Ishikawa (cell line): ENCODE data around the gene MATR3.

Experiments used
- CEBPB ChIP-seq: IDR thresholded peaks from 2 replicates; pipeline ENCODE4 v1.6.1; 2012
- CREB1 ChIP-seq: IDR thresholded peaks from 2 replicates; pipeline ENCODE4 v1.6.1; 2012; ENCODE audit warnings: low read depth
- EGR1 ChIP-seq: IDR thresholded peaks from 2 replicates; pipeline ENCODE4 v1.6.1; 2012
- EP300 ChIP-seq: IDR thresholded peaks from 2 replicates; pipeline ENCODE4 v1.6.1; 2012; ENCODE audit warnings: borderline replicate concordance
- FOXM1 ChIP-seq: IDR thresholded peaks from 2 replicates; pipeline ENCODE4 v1.6.1; 2012; ENCODE audit warnings: low read depth, borderline replicate concordance
- NFIC ChIP-seq: IDR thresholded peaks from 2 replicates; pipeline ENCODE4 v1.6.1; 2012
- RAD21 ChIP-seq: IDR thresholded peaks from 2 replicates; pipeline ENCODE4 v1.6.1; 2012; ENCODE audit warnings: low read depth
- TAF1 ChIP-seq: IDR thresholded peaks from 2 replicates; pipeline ENCODE4 v1.6.1; 2012; ENCODE audit warnings: low read depth, mild to moderate bottlenecking
- TCF12 ChIP-seq: IDR thresholded peaks from 2 replicates; pipeline ENCODE4 v1.6.1; 2012; ENCODE audit warnings: low read depth
- TEAD4 ChIP-seq: IDR thresholded peaks from 2 replicates; pipeline ENCODE4 v1.6.1; 2012
- YY1 ChIP-seq: IDR thresholded peaks from 2 replicates; pipeline ENCODE4 v1.6.1; 2012; ENCODE audit warnings: low read depth
- ZBTB7A ChIP-seq: IDR thresholded peaks from 2 replicates; pipeline ENCODE4 v1.6.1; 2012; ENCODE audit warnings: low read depth
- TF ChIP-seq, protein P1 (sequence below): IDR thresholded peaks from 2 replicates; pipeline ENCODE4 v1.6.1; 2012
- TF ChIP-seq, protein P2 (sequence below): IDR thresholded peaks from 2 replicates; pipeline ENCODE4 v1.6.1; 2012
- TF ChIP-seq, protein P3 (sequence below): IDR thresholded peaks from 2 replicates; pipeline ENCODE4 v1.6.1; 2012; ENCODE audit warnings: low read depth, mild to moderate bottlenecking

MATR3 gene

DNA sequence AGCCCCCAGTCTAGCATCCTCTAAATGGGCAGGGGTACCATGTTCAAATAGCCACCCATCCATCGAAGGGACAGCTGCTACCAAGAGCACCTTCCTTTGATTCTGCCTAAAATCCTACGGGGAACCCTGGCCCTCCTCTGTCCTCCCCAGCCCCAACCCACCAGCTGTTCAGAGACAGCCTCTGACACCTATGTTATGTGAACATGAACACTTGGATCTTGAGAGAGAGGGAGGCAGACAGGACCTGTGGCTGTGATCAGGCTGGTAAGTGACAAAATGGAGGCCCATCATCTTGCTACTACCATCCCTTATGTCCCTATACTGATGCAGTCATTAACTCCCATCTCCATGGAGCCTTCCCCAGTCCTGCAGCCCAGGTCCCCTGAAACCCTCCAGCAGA, 81.4 kb downstream of the MATR3 start:
- TF ChIP-seq, protein P1, sequence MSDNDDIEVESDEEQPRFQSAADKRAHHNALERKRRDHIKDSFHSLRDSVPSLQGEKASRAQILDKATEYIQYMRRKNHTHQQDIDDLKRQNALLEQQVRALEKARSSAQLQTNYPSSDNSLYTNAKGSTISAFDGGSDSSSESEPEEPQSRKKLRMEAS = no peak
- TF ChIP-seq EGR1 = no peak
- TF ChIP-seq ZBTB7A = no peak
- TF ChIP-seq, protein P2, sequence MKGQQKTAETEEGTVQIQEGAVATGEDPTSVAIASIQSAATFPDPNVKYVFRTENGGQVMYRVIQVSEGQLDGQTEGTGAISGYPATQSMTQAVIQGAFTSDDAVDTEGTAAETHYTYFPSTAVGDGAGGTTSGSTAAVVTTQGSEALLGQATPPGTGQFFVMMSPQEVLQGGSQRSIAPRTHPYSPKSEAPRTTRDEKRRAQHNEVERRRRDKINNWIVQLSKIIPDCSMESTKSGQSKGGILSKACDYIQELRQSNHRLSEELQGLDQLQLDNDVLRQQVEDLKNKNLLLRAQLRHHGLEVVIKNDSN = no peak
- TF ChIP-seq, protein P3, sequence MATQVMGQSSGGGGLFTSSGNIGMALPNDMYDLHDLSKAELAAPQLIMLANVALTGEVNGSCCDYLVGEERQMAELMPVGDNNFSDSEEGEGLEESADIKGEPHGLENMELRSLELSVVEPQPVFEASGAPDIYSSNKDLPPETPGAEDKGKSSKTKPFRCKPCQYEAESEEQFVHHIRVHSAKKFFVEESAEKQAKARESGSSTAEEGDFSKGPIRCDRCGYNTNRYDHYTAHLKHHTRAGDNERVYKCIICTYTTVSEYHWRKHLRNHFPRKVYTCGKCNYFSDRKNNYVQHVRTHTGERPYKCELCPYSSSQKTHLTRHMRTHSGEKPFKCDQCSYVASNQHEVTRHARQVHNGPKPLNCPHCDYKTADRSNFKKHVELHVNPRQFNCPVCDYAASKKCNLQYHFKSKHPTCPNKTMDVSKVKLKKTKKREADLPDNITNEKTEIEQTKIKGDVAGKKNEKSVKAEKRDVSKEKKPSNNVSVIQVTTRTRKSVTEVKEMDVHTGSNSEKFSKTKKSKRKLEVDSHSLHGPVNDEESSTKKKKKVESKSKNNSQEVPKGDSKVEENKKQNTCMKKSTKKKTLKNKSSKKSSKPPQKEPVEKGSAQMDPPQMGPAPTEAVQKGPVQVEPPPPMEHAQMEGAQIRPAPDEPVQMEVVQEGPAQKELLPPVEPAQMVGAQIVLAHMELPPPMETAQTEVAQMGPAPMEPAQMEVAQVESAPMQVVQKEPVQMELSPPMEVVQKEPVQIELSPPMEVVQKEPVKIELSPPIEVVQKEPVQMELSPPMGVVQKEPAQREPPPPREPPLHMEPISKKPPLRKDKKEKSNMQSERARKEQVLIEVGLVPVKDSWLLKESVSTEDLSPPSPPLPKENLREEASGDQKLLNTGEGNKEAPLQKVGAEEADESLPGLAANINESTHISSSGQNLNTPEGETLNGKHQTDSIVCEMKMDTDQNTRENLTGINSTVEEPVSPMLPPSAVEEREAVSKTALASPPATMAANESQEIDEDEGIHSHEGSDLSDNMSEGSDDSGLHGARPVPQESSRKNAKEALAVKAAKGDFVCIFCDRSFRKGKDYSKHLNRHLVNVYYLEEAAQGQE = no peak
- TF ChIP-seq TEAD4 = no peak
- TF ChIP-seq NFIC = no peak
- no peak for TF ChIP-seq TCF12
- no peak for TF ChIP-seq YY1
- no peak for TF ChIP-seq CREB1
- TF ChIP-seq FOXM1 = no peak
- no peak for TF ChIP-seq EP300
- no peak for TF ChIP-seq RAD21
- no peak for TF ChIP-seq TAF1
- TF ChIP-seq CEBPB = no peak

DNA sequence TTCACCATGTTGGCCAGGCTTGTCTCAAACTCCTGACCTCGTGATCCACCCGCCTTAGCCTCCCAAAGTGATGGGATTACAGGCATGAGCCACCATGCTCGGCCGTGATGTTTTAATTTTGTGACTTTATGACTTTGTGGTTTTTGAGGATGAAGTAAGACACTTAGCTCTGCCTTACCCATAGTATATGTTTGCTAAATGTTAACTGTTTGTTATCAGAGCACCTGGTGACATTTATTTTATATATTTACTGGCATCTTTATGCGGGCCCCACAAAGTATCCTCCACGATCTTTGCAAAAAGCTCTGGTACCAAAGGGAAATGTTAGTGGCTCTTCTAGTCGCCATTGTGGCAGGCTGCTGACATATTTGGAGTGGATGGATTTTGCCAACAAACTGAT, 82.8 kb downstream of the MATR3 start:
- no peak for TF ChIP-seq TCF12
- TF ChIP-seq YY1 = no peak
- no peak for TF ChIP-seq EP300
- TF ChIP-seq RAD21 = no peak

DNA sequence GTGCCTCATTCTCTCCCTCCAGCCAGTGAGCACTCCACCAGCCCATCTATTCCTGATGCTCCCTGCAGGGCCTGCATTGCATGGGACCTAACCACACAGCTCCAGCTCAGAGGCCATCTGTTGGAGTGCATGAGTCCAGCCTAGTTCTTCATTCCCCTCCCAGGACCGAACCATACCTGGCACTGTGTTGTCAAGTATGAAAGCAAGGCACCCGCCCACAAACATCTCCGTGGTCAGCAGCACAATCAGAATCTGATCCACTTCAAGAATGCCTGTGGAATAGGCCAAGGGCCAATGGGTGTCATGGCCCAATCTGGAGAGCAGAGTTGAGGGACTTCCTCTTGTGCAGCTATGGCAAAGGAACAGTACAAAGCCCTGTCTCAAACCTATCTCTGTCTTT, 83.7 kb downstream of the MATR3 start:
- TF ChIP-seq, protein P3 = no peak
- TF ChIP-seq, protein P2 = no peak
- TF ChIP-seq EGR1 (no peak), CREB1 (no peak), TCF12 (no peak), NFIC (no peak), ZBTB7A (no peak), YY1 (no peak), TEAD4 (no peak), RAD21 (no peak), FOXM1 (no peak), CEBPB (no peak), EP300 (no peak), TAF1 (no peak)
- TF ChIP-seq, protein P1 = no peak

DNA sequence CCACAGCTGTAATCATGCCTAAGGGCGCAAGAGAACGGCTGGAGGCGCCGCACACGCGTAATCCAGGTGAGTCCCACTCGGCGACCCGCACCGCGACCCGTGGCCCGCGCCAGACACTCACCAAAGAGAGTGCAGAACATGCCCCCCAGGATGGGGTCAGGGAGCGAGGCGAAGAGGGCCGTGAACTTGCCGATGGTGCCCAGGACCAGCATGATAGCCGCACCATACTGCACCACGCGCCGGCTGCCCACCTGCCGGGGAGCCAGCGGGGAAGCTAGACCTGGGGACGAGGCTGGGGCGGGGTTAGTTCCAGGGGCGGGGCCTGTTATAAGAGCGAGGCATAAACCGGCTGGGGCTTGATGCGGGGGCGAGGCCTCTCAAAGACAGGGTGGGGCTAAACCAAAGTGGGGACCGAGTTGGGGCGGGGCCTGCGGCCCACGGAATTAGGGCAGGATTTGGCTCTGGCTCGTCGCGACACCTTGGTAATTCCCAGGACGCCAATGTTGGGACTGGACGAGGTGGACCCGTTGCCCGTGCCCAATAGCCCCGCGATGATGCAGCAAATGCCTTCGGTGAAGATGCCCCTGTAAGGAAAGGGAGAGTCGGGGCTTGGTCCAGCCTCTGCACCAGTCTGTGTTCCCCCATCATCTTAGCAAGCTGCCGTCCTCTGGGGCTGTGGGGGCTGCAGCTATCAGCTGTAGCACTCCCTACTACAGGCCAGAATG, 84.7 kb downstream of the MATR3 start:
- TF ChIP-seq TAF1 (no peak), YY1 (no peak)
- TF ChIP-seq, protein P2 = no peak

DNA sequence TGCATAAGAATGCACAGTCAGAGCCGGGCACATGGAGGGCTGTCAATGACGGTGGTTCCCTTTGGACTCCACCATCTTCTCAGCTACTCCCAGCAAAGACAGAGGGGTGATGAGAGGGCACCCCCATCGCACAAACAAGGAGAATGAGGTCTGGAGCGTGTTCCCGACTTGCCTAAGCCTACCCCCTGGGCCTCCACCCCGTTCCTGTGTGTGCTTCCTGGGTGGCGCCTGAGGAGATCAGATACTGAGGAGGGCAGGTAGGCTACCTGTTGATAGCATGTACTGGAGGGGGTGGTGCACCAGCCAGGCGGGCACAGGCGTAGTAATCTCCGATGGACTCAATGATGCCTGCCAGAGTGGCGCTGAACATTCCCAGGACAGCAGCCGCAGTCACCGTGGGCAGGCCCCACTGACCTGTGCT, 85.4 kb downstream of the MATR3 start:
- no peak for TF ChIP-seq ZBTB7A
- no peak for TF ChIP-seq TEAD4
- no peak for TF ChIP-seq EP300
- TF ChIP-seq, protein P2 = no peak
- TF ChIP-seq YY1 = no peak
- TF ChIP-seq CREB1 = no peak
- no peak for TF ChIP-seq RAD21
- no peak for TF ChIP-seq FOXM1
- TF ChIP-seq NFIC = no peak
- TF ChIP-seq, protein P3 = no peak
- TF ChIP-seq TCF12 = no peak
- TF ChIP-seq EGR1 = no peak
- no peak for TF ChIP-seq TAF1
- no peak for TF ChIP-seq CEBPB
